Stimulated activated CD4-positive, alpha-beta T cell treated with anti-CD3 and anti-CD28 coated beads, Interleukin-2, amount 100 ng/mL, for 48 hours (primary cell): Measurements from ENCODE around the gene CSGALNACT2.
"Not testable (repeated sequence)": the region's sequence is repeated elsewhere in the genome, so short reads cannot be mapped to it uniquely, and the experiment has no call there.

ENCODE experiments used
- DNase-seq, 2 donors: peaks; one replicate each; pipeline ENCODE4 v3.0.0-alpha.2; 2020

CSGALNACT2 gene

GRCh38 chr10:43218206-43218950, 80.1 kb downstream of the CSGALNACT2 start:
- DNase-seq: no peak

DNA sequence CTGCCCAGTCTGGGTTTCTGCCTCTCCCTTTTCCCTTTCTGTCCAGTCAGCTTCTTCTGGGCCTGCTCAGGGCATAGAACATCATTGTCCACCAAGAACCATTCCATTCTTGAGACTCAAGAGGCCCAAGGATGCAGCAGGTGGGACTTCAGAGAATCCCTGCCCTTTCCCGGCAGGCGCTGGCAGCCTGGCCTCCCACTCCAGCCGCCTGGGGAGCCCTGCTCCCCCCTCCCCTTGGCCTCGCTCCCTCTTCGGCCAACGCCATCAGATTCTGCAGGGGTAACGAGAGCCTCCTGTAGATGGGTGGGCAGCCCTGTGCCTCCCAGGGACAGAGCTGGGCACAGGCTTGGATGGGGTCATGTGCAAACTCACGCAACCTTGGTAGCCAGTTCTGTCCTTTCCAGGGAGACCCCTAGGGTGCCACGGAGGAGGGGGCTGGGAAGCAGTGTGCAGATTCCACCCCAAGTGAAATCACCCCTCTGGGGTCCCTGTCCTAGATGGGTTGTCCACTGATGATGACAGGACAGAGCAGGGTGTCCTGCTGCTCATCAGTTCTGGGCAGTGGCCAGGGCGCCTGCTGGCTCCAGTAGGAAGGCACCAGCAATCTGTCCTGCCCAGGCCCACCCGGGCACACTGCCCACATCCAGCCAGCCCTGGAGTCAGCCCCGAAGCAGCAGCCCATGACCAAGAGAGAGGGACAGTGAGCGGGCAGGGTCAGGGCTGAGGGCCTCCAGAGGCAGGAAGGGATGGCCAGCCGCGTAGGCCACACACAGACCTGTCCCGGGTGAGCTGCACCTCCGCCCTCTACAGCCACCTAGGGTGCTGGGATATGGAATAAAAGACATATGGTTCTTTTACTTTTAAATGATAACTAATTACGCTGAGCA, 80.9 kb downstream of the CSGALNACT2 start:
- DNase-seq: no peak

- no peak for DNase-seq
These were observed 81.6 kb downstream of the CSGALNACT2 start for GRCh38 chr10:43219848-43220247.

DNA sequence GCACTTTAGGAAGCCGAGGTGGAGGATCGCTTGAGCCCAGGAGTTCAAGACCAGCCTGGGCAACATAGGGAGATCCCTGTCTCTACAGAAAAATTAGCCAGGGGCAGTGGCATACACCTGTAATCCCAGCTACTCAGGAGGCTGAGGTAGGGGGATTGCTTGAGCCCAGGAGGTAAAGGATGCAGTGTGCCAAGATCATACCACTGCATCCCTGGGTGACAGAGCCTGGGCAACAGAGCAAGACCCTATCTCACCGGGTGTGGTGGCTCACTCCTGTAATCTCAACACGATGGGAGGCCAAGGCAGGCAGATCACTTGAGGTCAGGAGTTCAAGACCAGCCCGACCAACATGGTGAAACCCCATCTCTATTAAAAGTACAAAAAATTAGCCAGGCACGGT, 82.0 kb downstream of the CSGALNACT2 start:
- not testable (repeated sequence) for DNase-seq

DNA sequence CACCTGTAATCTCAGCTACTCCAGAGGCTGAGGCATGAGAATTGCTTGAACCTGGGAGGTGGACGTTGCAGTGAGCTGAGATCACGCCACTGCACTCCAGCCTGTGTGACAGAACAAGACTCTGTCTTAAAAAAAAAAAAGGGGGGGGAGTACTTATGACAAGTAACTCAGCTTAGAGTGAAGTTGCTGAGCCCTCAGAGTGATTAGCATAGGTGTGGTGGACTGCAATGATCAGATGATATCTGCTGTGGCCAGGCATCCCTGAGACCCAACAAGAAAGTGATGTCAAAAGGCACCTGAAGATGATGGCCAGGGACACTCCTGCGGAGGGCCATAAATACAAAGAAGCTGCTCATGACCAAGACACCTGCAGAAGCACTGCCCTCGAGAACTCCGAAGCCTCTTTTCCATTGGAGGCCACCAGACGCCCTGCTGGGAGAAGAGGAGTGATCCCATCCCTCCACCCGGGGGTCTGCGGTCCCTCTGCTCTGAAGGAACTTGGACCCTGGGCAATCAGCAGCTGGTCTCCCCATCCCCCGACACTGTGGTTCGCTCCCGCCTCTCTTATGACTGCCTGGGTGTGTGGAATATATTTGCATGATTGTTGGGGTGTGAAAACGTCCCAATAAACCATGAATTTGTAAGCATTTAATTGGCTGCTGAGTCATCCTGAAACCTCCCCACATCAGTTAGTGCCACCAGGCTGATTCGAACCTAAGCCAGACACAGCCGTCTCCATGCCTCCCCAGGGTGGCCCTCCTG, 82.6 kb downstream of the CSGALNACT2 start:
- no peak for DNase-seq

- no peak for DNase-seq
These were observed 83.4 kb downstream of the CSGALNACT2 start for GRCh38 chr10:43221419-43222209.

GRCh38 chr10:43222210-43222720, 84.0 kb downstream of the CSGALNACT2 start:
- no peak for DNase-seq

- DNase-seq: no peak
These were observed 84.8 kb downstream of the CSGALNACT2 start for GRCh38 chr10:43223056-43223455.

DNA sequence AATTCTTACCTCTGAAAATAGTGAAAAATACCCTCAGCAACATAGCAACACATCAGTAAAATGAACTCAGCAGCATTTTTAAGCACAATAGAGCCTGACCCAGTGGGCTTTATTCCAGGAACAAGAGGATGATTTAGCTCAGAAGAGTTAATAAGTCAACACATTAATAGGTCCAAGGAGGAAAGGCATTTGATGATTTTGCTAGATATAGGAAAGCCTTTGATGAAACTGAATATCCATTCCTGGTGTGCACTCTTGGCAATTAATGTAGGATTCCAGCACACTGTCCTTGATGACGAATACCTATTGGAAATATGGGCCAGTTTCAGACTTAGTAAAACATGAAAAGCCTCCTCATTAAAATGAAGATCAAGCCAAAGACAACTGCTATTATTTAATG, 86.1 kb downstream of the CSGALNACT2 start:
- no peak for DNase-seq

GRCh38 chr10:43225004-43225786, 87.0 kb downstream of the CSGALNACT2 start:
- DNase-seq: no peak

- no peak for DNase-seq
These were observed 87.5 kb downstream of the CSGALNACT2 start for GRCh38 chr10:43225787-43226153.

DNA sequence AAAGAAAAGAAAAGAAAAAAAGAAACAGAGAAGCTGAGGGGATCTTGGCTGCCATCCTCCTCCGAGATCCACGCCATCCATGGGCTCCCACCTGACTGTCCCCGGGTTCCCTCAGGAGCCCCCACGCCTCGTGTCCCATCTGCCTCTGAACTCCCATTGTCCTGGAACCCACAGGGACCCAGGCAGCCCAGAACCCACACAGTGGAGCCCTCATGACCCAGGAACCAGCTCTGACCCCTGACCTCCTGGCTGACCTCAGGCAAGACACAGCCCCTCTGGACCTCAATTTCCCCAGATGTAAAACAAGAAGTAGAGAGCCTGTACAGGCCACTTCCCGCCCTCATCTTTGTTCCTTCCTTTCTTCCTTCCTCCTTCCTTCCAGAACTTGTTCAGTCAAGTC, 88.2 kb downstream of the CSGALNACT2 start:
- DNase-seq: no peak

DNA sequence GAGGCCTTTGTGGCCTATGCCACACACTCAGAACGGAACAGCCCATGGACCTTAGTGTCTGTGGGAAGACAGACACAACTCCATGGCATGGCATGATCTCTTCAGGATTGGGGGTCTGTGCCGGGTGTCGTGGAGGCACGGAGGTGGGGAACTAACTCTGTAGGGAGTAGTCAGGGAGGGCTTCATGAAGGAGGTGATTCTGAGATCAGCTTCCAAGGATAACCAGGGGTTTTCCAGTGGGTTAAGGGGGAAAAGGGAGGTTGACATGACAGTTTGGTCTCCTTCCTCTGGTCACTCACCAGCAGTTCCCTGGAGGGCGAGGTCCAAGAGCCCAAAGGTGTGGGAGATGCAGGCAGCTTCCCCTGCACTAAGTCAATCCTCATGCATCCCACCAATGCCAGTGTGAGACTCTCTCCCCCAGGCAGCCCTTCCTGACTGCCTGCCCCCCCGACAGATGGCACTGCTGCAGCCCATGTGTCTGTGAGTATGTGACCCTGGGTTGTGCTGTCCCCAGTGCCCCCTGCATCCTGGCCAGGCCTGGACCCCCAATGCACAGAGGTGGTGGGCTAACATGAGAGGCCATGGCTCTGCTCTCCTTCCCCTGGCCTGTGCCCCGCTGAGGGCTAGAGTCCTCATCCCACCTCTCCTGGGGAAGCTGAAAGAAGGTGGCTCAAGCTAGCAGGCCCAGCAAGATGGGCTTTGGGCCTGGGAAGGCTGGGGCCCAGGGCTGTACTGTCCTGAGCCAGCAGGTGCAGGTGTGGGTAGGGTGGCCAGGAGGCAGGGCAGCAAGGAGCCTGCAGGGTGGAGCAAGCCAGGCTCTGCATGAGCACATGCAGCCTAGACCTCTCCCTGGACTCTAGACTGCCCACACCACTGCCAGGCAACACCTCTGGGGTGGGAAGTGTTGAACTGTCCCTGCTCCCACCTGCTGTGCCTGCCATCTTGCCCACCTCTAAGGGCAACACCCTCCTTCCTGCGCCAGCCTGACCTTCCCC, 88.9 kb downstream of the CSGALNACT2 start:
- no peak for DNase-seq

DNA sequence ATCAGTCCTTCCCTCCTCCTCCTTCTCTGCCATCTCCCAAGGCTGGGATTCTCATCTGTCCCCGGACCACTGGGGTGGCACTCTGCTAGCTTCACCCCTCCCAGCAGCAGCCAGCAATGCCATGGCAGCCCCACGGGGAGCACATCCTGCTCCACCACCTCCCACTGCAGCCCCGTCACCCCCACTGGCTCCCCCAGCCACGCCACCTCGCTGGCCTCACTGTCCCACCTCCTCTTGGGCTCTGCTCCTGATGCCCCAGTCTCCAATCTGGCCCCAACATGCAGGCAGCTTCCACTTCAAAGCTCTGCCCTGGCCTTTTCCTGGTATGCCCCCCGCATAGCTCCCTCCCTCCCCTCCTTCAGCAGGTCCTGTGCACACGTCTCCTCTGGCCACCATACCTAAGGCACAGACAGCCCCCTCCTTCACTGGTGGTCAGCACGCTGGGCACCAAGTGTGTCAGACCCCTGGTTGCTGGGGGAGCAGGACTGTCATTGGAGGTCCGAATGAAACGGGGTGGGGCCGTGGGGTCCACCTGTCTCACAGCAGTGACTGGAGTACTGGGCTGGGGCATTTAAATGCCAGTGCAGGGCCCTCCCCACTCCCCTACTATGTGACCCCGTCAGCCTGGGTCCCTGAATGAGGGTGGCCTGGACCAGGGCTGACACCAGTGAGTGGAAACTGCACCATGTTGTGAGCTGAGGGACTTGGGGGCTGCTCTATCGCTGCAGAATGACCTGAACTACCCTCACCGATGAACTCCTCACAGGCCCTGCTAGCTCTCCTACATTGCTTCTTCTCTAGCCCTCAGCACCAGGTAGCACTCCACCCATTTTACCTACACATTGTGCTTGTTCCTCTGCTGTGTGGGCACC, 89.9 kb downstream of the CSGALNACT2 start:
- DNase-seq: no peak

GRCh38 chr10:43228783-43229207, 90.5 kb downstream of the CSGALNACT2 start:
- no peak for DNase-seq

DNA sequence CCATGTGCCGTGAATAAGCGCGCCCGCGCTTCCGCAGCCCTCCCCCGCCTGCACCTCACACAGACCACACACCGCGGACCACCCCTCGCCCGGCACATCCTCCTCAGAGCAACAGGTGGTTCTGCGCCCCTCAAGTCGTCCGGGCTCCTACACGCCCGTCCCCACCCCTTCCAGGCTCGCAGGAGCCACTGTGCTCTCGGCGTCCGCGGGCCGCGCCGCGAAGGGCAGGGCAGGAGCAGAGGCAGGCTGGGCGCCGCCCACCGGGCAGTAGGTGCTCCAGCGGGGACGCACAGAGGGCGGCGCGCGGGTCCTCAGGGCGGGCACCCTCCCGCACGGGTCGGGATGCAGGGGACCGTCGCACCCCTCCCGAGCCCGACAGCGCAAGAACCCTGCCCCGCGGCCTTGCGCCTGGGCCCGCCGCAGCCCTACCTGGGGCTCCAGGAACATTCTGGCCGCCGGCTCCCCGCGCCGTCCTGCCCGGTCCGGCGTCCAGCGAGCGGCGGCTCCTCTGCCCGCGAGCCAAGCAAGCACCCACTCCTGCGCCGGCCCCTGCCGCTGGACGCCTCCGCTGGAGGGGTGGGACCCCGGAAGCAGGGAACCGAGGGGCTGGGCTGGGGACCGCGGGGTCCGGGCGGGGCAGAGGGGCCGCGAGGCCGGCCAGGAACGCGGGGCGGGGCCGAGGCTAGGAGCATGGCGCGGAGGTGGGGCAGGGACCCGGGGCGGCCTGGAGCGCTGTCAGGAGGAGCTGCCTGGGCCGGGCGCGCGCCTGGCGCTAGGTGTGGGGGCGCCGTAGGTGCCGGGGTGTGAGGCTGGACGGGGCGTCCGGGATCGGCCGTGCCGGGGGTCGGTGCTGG, 91.2 kb downstream of the CSGALNACT2 start:
- DNase-seq: peak in 1 of 2 donors; percentile 23

- no peak for DNase-seq
These were observed 92.1 kb downstream of the CSGALNACT2 start for GRCh38 chr10:43230101-43230908.
